HG02981 (cell line): ENCODE measurements around the gene ASIC4.

Experiments
- ATAC-seq: cut with Tn5 transposase; IDR thresholded peaks from one replicate; pipeline ENCODE4 v1.9.1; 2021; ENCODE audit warnings: mild to moderate bottlenecking, moderate library complexity; ENCODE audit not compliant: unreplicated experiment

ASIC4 gene

GRCh38 chr2:219514196-219514761, at the start of gene ASIC4:
TSS of gene ASIC4 (plus strand) at chr2:219514482. CDS start at chr2:219514725, 243 bp downstream.
- no peak for ATAC-seq

- no peak for ATAC-seq
Measured at GRCh38 chr2:219465659-219466561, 48.4 kb upstream of the ASIC4 start.

GRCh38 chr2:219466816-219467735, 47.2 kb upstream of the ASIC4 start:
- ATAC-seq: no peak

- no peak for ATAC-seq
Measured at GRCh38 chr2:219467736-219468075, 46.6 kb upstream of the ASIC4 start.

- no peak for ATAC-seq
Measured at GRCh38 chr2:219468410-219469185, 45.7 kb upstream of the ASIC4 start.

GRCh38 chr2:219469186-219469724, 45.0 kb upstream of the ASIC4 start:
- no peak for ATAC-seq

GRCh38 chr2:219470429-219470828, 43.9 kb upstream of the ASIC4 start:
- no peak for ATAC-seq

GRCh38 chr2:219471476-219472371, 42.6 kb upstream of the ASIC4 start:
- no peak for ATAC-seq

GRCh38 chr2:219472629-219473187, 41.6 kb upstream of the ASIC4 start:
- ATAC-seq: no peak

GRCh38 chr2:219473511-219473910, 40.8 kb upstream of the ASIC4 start:
- no peak for ATAC-seq

GRCh38 chr2:219474285-219475060, 39.8 kb upstream of the ASIC4 start:
- ATAC-seq: no peak

- no peak for ATAC-seq
Measured at GRCh38 chr2:219475278-219475677, 39.0 kb upstream of the ASIC4 start.

- no peak for ATAC-seq
Measured at GRCh38 chr2:219475697-219476651, 38.3 kb upstream of the ASIC4 start.

- ATAC-seq: no peak
Measured at GRCh38 chr2:219476652-219477151, 37.6 kb upstream of the ASIC4 start.

- no peak for ATAC-seq
Measured at GRCh38 chr2:219477179-219477578, 37.1 kb upstream of the ASIC4 start.

- no peak for ATAC-seq
Measured at GRCh38 chr2:219477815-219478214, 36.5 kb upstream of the ASIC4 start.

- no peak for ATAC-seq
Measured at GRCh38 chr2:219478916-219479315, 35.4 kb upstream of the ASIC4 start.
